ENCODE data around the gene TFB1M.

GRCh38 chr6:155351273-155352129 is 37.2 kb upstream of the TFB1M start:
- no peak for TF ChIP-seq CTCF (IDR thresholded peaks at IDR 0.05)
- TF ChIP-seq MAFK (IDR thresholded peaks at IDR 0.05; ENCODE audit: partially characterized antibody) = no peak

All from A549 (cell line).